ENCODE measurements around the gene FASN. TPM values are rescaled to one million over a fixed set of nuclear protein-coding genes. Genes with fewer than 3 reads are reported as not detected.

The FASN gene
- total RNA-seq, 3 donors from 2014 or later (not counting 1 experiment from before 2014, with no cell fraction given), result 53.8 to 56.2 (median 54.0) TPM

DNA sequence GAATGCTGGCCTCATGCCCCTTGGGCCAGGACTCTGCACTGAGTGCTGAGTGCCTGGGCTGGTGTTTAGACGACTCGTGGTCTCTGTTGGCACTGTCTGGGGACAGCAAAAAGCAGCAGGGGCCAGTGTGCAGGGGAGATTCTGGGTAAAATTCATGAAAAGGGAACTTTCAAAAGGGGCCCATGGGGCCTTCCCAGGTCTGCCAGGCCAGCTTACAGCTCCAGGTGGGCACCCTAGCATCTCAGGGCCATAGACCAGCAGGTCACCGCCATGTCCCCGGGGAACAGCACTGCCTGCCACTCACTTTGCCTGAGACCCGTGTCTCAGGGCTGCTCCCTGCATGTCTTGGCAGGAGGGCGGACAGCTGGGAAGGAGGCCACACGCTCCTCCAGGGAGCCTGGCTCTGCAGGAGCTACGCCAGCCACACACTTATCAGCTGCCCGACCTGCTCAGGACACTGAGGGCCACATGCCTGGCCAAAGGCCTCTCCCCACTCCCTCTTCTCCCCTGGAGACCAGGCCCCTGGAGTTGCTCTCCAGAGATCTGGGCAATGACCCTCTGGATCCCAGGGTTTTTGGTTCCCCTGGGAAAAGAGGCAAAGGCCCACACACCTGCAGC is 8.8 kb upstream of the FASN start:
- Histone ChIP-seq H3K27me3 (ENCODE audit: control insufficient read depth, insufficient read depth, low read length) (no peaks in the 10 kb centered on the region), H3K9me3 (ENCODE audit: control insufficient read depth, insufficient read depth, low read length) (no peaks in the 10 kb centered on the region), H3K4me1 (ENCODE audit: control insufficient read depth, insufficient read depth, low read length) (peaks cover 28% of the 10 kb centered on the region), H3K4me3 (ENCODE audit: low read length) (peak overlapping the region; percentile 43), H3K36me3 (ENCODE audit: control insufficient read depth, insufficient read depth, low read length) (no peaks in the 10 kb centered on the region), H3K27ac (ENCODE audit: low read length) (peak overlapping the region; percentile 88)
- no peak for DNase-seq
- 65% methylated on average over 9 of the region's 9 CpGs for WGBS (ENCODE audit: insufficient coverage)
- peak in 1 of 3 donors; percentile 21 for ATAC-seq
- no peaks in the 10 kb centered on the region for H3K36me3 Mint-ChIP-seq
- no peaks in the 10 kb centered on the region for H3K9me3 Mint-ChIP-seq
- H3K27me3 Mint-ChIP-seq (ENCODE audit: low read depth in 2 of 2), result no peaks in the 10 kb centered on the region
- peak overlapping the region; percentile 92 for H3K4me3 Mint-ChIP-seq
- intact Hi-C loops (cut with micrococcal nuclease), result no loop called here
- peak overlapping the region; percentile 89 to 97 for H3K27ac Mint-ChIP-seq
- TF ChIP-seq, protein P1, sequence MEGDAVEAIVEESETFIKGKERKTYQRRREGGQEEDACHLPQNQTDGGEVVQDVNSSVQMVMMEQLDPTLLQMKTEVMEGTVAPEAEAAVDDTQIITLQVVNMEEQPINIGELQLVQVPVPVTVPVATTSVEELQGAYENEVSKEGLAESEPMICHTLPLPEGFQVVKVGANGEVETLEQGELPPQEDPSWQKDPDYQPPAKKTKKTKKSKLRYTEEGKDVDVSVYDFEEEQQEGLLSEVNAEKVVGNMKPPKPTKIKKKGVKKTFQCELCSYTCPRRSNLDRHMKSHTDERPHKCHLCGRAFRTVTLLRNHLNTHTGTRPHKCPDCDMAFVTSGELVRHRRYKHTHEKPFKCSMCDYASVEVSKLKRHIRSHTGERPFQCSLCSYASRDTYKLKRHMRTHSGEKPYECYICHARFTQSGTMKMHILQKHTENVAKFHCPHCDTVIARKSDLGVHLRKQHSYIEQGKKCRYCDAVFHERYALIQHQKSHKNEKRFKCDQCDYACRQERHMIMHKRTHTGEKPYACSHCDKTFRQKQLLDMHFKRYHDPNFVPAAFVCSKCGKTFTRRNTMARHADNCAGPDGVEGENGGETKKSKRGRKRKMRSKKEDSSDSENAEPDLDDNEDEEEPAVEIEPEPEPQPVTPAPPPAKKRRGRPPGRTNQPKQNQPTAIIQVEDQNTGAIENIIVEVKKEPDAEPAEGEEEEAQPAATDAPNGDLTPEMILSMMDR (IDR thresholded peaks at IDR 0.05), result no peak
- peaks cover 15 to 25% of the 10 kb centered on the region in 2 donors for H3K4me1 Mint-ChIP-seq

DNA sequence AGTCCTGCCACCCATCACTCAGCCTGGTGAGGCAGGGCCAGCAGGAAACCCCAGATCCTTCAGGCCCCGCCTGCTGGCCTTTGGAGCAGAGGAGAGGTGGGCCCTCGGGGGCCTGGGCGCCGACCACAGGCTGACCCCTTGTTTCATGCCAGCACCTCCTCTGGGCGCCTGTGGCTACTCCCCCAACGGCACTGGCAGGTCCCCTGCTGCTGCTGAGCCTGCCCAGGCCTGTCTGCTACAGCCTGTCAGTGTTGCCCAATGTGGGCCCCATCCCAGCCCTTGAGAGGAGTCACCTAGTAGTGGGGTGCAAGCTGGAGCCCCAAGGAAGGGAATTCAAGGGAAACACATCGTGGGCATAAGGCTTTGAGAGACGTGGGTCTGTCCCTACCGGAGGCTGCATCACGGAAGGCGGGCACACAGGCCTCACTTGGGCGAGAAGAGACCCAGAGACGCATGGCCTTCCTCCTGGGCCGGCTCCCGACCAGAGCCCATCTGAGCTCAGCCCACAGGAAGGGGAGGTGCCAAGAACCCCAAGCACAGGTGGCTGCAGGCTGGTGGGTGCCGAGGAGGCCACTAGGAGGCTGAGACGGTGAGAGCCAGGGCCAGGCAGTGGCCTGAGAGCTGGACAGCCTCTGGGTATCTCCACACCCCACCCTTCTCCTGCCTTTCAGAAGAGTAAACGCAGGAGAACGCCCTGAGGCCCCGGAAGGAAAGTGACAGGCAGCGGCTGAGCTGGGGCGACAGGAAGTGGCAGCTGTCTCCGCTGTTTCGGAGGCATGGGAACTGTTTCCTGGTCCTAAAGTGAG is 8.0 kb upstream of the FASN start:
- Histone ChIP-seq H3K36me3 (ENCODE audit: control insufficient read depth, insufficient read depth, low read length) (no peaks in the 10 kb centered on the region), H3K27ac (ENCODE audit: low read length) (peak overlapping the region; percentile 88), H3K27me3 (ENCODE audit: control insufficient read depth, insufficient read depth, low read length) (no peaks in the 10 kb centered on the region), H3K4me1 (ENCODE audit: control insufficient read depth, insufficient read depth, low read length) (peaks cover 28% of the 10 kb centered on the region), H3K9me3 (ENCODE audit: control insufficient read depth, insufficient read depth, low read length) (no peaks in the 10 kb centered on the region), H3K4me3 (ENCODE audit: low read length) (peak overlapping the region; percentile 43)
- Mint-ChIP-seq H3K4me1 (peaks cover 15 to 25% of the 10 kb centered on the region in 2 donors), H3K4me3 (peak overlapping the region; percentile 92), H3K36me3 (no peaks in the 10 kb centered on the region), H3K27me3 (ENCODE audit: low read depth in 2 of 2) (no peaks in the 10 kb centered on the region), H3K9me3 (no peaks in the 10 kb centered on the region), H3K27ac (peak overlapping the region; percentile 89 to 97)
- 12% methylated on average over 24 of the region's 24 CpGs for WGBS (ENCODE audit: insufficient coverage)
- intact Hi-C loops (cut with micrococcal nuclease), result no loop called here
- ATAC-seq, result peak; percentile 88 to 94 (median 94)
- TF ChIP-seq, protein P1 (IDR thresholded peaks at IDR 0.05), result peak; percentile 31
- peak; percentile 42 to 75 for DNase-seq

DNA sequence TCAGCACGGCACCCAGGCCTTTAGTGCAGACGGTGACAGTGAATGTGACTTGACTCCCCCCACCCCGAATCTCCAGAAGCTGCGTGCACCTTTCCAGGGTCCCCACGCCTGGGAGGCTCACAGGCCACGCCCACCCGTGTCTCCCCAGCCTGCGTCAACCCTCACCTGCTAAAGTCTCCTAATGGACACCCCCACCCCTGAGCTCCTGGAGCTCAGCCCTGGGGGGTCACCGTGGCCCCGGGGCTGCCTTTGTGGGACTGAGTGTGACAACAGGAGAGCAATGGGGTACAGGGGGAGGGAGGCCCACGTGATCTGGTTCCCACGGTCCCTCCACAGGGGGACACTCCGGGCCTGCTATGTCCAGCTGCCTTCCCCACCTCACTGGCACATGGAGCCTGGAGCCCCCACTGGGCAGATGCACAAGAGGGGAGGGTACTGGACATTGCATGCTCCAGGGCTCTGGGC is 7.4 kb upstream of the FASN start:
- peaks cover 28% of the 10 kb centered on the region for H3K4me1 ChIP-seq (ENCODE audit: control insufficient read depth, insufficient read depth, low read length)
- intact Hi-C loops (cut with micrococcal nuclease), result no loop called here
- H3K36me3 Mint-ChIP-seq, result no peaks in the 10 kb centered on the region
- peak overlapping the region; percentile 89 to 97 for H3K27ac Mint-ChIP-seq
- H3K27me3 Mint-ChIP-seq (ENCODE audit: low read depth in 2 of 2), result no peaks in the 10 kb centered on the region
- H3K4me3 Mint-ChIP-seq, result no peak overlapping the region
- H3K4me3 ChIP-seq (ENCODE audit: low read length), result no peak overlapping the region
- H3K4me1 Mint-ChIP-seq, result peaks cover 15 to 25% of the 10 kb centered on the region in 2 donors
- H3K9me3 ChIP-seq (ENCODE audit: control insufficient read depth, insufficient read depth, low read length), result no peaks in the 10 kb centered on the region
- no peaks in the 10 kb centered on the region for H3K27me3 ChIP-seq (ENCODE audit: control insufficient read depth, insufficient read depth, low read length)
- no peak for ATAC-seq
- TF ChIP-seq, protein P1 (IDR thresholded peaks at IDR 0.05), result no peak
- 89% methylated on average over 13 of the region's 13 CpGs for WGBS (ENCODE audit: insufficient coverage)
- peak in 1 of 2 donors; percentile 13 for DNase-seq
- no peaks in the 10 kb centered on the region for H3K9me3 Mint-ChIP-seq
- peak overlapping the region; percentile 88 for H3K27ac ChIP-seq (ENCODE audit: low read length)
- no peaks in the 10 kb centered on the region for H3K36me3 ChIP-seq (ENCODE audit: control insufficient read depth, insufficient read depth, low read length)
